HG03469 (cell line): ENCODE data around the gene MEOX2.

Source experiments
- ATAC-seq: cut with Tn5 transposase; IDR thresholded peaks from one replicate; pipeline ENCODE4 v1.9.1; 2021; ENCODE audit warnings: mild to moderate bottlenecking, moderate library complexity, moderate number of reproducible peaks; ENCODE audit not compliant: unreplicated experiment

MEOX2 gene

GRCh38 chr7:15566476-15566875 lies 120.0 kb downstream of the MEOX2 start:
- no peak for ATAC-seq

- no peak for ATAC-seq
Observed at GRCh38 chr7:15561835-15562234, 124.6 kb downstream of the MEOX2 start, which contains the start of gene AGMO. Gene AGMO, minus strand, starts transcription at chr7:15562015.
